BLaER1 (cell line): ENCODE data around the gene PRPF40A.
"Not testable (repeated sequence)": the region's sequence is repeated elsewhere in the genome, so short reads cannot be mapped to it uniquely, and the experiment has no call there.

Experiments
- H3K27ac ChIP-seq: shearing (Covaris generic); formaldehyde crosslinking; 2 replicates; pipeline ENCODE4 v1.8.1; 2022
- H3K27me3 ChIP-seq: shearing (Covaris generic); formaldehyde crosslinking; 2 replicates; pipeline ENCODE4 v1.8.1; 2022
- H3K36me3 ChIP-seq: shearing (Covaris generic); formaldehyde crosslinking; 2 replicates; pipeline ENCODE4 v1.8.1; 2022
- H3K4me1 ChIP-seq: shearing (Covaris generic); formaldehyde crosslinking; 2 replicates; pipeline ENCODE4 v1.8.1; 2022
- H3K4me2 ChIP-seq: shearing (Covaris generic); formaldehyde crosslinking; 2 replicates; pipeline ENCODE4 v1.8.1; 2022
- H3K4me3 ChIP-seq: shearing (Covaris generic); formaldehyde crosslinking; 2 replicates; pipeline ENCODE4 v1.8.1; 2022
- H3K9ac ChIP-seq: shearing (Covaris generic); formaldehyde crosslinking; 2 replicates; pipeline ENCODE4 v1.8.1; 2022
- H3K9me3 ChIP-seq: shearing (Covaris generic); formaldehyde crosslinking; 2 replicates; pipeline ENCODE4 v1.8.1; 2022
- H4K20me1 ChIP-seq: shearing (Covaris generic); formaldehyde crosslinking; 2 replicates; pipeline ENCODE4 v1.8.1; 2022
- Cebpa-rat ChIP-seq: shearing (Covaris generic); IDR thresholded peaks from 2 replicates; pipeline ENCODE4 v1.8.1; 2022

Gene PRPF40A

GRCh38 chr2:152717228-152718075 lies at the start of gene PRPF40A:
Gene PRPF40A, minus strand, starts transcription at chr2:152717461. Its CDS starts 22 bp downstream, at chr2:152717439.
- Histone ChIP-seq H3K27ac (peak within 1 kb of the TSS; percentile 100), H3K36me3 (peaks cover 49% of the 10 kb centered on the region), H3K9me3 (no peaks in the 10 kb centered on the region), H4K20me1 (peaks cover 47% of the 10 kb centered on the region), H3K9ac (peak within 1 kb of the TSS; percentile 99), H3K4me3 (peak within 1 kb of the TSS; percentile 89), H3K4me2 (peak within 1 kb of the TSS; percentile 85), H3K4me1 (peaks cover 45% of the 10 kb centered on the region), H3K27me3 (no peaks in the 10 kb centered on the region)
- no peak for TF ChIP-seq Cebpa-rat

GRCh38 chr2:152766928-152767327 lies 49.7 kb upstream of the PRPF40A start:
- Histone ChIP-seq H3K4me2 (no peak overlapping the region), H3K27ac (no peak overlapping the region), H3K36me3 (peaks cover 21% of the 10 kb centered on the region), H3K27me3 (no peaks in the 10 kb centered on the region), H3K4me3 (no peak overlapping the region), H3K9ac (no peak overlapping the region), H4K20me1 (no peaks in the 10 kb centered on the region), H3K9me3 (no peaks in the 10 kb centered on the region), H3K4me1 (no peaks in the 10 kb centered on the region)
- no peak for TF ChIP-seq Cebpa-rat

GRCh38 chr2:152763651-152764050 lies 46.4 kb upstream of the PRPF40A start:
- H3K27me3 ChIP-seq: no peaks in the 10 kb centered on the region
- no peak overlapping the region for H3K4me3 ChIP-seq
- no peaks in the 10 kb centered on the region for H4K20me1 ChIP-seq
- H3K36me3 ChIP-seq: peaks cover 37% of the 10 kb centered on the region
- H3K4me2 ChIP-seq: no peak overlapping the region
- no peak overlapping the region for H3K9ac ChIP-seq
- no peaks in the 10 kb centered on the region for H3K9me3 ChIP-seq
- TF ChIP-seq Cebpa-rat: no peak
- no peak overlapping the region for H3K27ac ChIP-seq
- H3K4me1 ChIP-seq: no peaks in the 10 kb centered on the region

GRCh38 chr2:152763208-152763607 lies 45.9 kb upstream of the PRPF40A start:
- not testable (repeated sequence) for H3K27ac ChIP-seq, H3K4me3 ChIP-seq, H4K20me1 ChIP-seq, H3K27me3 ChIP-seq, H3K4me2 ChIP-seq, H3K9ac ChIP-seq, H3K9me3 ChIP-seq, H3K4me1 ChIP-seq
- H3K36me3 ChIP-seq: peaks cover 39% of the 10 kb centered on the region

- Histone ChIP-seq H3K4me3 (no peak overlapping the region), H3K4me2 (no peak overlapping the region), H3K27me3 (no peaks in the 10 kb centered on the region), H3K27ac (no peak overlapping the region), H3K4me1 (no peaks in the 10 kb centered on the region), H3K36me3 (peaks cover 46% of the 10 kb centered on the region), H3K9me3 (no peaks in the 10 kb centered on the region), H3K9ac (no peak overlapping the region), H4K20me1 (no peaks in the 10 kb centered on the region)
- TF ChIP-seq Cebpa-rat: no peak
Measured at GRCh38 chr2:152762202-152762601, 44.9 kb upstream of the PRPF40A start.

- Histone ChIP-seq H3K36me3 (peaks cover 52% of the 10 kb centered on the region), H3K27ac (no peak overlapping the region)
Measured at GRCh38 chr2:152761214-152761613, 44.0 kb upstream of the PRPF40A start.

GRCh38 chr2:152759290-152760072 lies 42.2 kb upstream of the PRPF40A start:
- H3K27ac ChIP-seq: no peak overlapping the region
- H3K4me3 ChIP-seq: no peak overlapping the region
- peaks cover 61% of the 10 kb centered on the region for H3K36me3 ChIP-seq
- no peaks in the 10 kb centered on the region for H4K20me1 ChIP-seq
- no peaks in the 10 kb centered on the region for H3K27me3 ChIP-seq
- TF ChIP-seq Cebpa-rat: no peak
- no peaks in the 10 kb centered on the region for H3K4me1 ChIP-seq
- H3K9me3 ChIP-seq: peaks cover 8% of the 10 kb centered on the region
- H3K9ac ChIP-seq: no peak overlapping the region
- no peak overlapping the region for H3K4me2 ChIP-seq

More at GRCh38 chr2:152761214-152761613, 44.0 kb upstream of the PRPF40A start:
- Histone ChIP-seq H3K27me3 (no peaks in the 10 kb centered on the region), H3K4me1 (no peaks in the 10 kb centered on the region), H4K20me1 (no peaks in the 10 kb centered on the region), H3K9ac (no peak overlapping the region), H3K4me2 (no peak overlapping the region), H3K9me3 (no peaks in the 10 kb centered on the region), H3K4me3 (no peak overlapping the region)
- no peak for TF ChIP-seq Cebpa-rat

- H3K27ac ChIP-seq: no peak overlapping the region
- H4K20me1 ChIP-seq: no peaks in the 10 kb centered on the region
- no peaks in the 10 kb centered on the region for H3K27me3 ChIP-seq
- TF ChIP-seq Cebpa-rat: no peak
- H3K9me3 ChIP-seq: peaks cover 26% of the 10 kb centered on the region
- no peak overlapping the region for H3K4me3 ChIP-seq
- no peak overlapping the region for H3K9ac ChIP-seq
- peaks cover 72% of the 10 kb centered on the region for H3K36me3 ChIP-seq
- no peaks in the 10 kb centered on the region for H3K4me1 ChIP-seq
- H3K4me2 ChIP-seq: no peak overlapping the region
Measured at GRCh38 chr2:152755029-152755428, 37.8 kb upstream of the PRPF40A start.

GRCh38 chr2:152747751-152748150 lies 30.5 kb upstream of the PRPF40A start:
- not testable (repeated sequence) for H3K27ac ChIP-seq, H4K20me1 ChIP-seq, H3K9me3 ChIP-seq, H3K4me2 ChIP-seq, H3K27me3 ChIP-seq, H3K9ac ChIP-seq, H3K4me3 ChIP-seq, H3K4me1 ChIP-seq
- H3K36me3 ChIP-seq: peaks cover 62% of the 10 kb centered on the region

GRCh38 chr2:152743002-152743401 lies 25.7 kb upstream of the PRPF40A start:
- no peaks in the 10 kb centered on the region for H3K4me1 ChIP-seq
- H3K27me3 ChIP-seq: no peaks in the 10 kb centered on the region
- peaks cover 22% of the 10 kb centered on the region for H3K9me3 ChIP-seq
- no peak overlapping the region for H3K27ac ChIP-seq
- H4K20me1 ChIP-seq: no peaks in the 10 kb centered on the region; the same call in 1 of the 2 replicates
- no peak for TF ChIP-seq Cebpa-rat
- H3K4me3 ChIP-seq: no peak overlapping the region
- peaks cover 51% of the 10 kb centered on the region for H3K36me3 ChIP-seq
- H3K9ac ChIP-seq: no peak overlapping the region
- H3K4me2 ChIP-seq: no peak overlapping the region
